Skeletal muscle tissue (tissue), 4 donors: ENCODE measurements around the gene LYPD1. TPM values are rescaled to one million over a fixed set of nuclear protein-coding genes. Genes with fewer than 3 reads are reported as not detected.
A peak's percentile ranks its signal among the peaks of the same experiment; 100 is the strongest.

ENCODE experiments used
- H3K27ac ChIP-seq: one replicate; pipeline ENCODE4 v1.7.0; 2013; ENCODE audit warnings: mild to moderate bottlenecking, low read depth, low read length, inconsistent platforms
- H3K27me3 ChIP-seq, 3 donors: one replicate each; pipeline ENCODE4 v1.7.0; 2013; ENCODE audit warnings: low read length in 3 of 3; ENCODE audit not compliant: control insufficient read depth in 3 of 3, insufficient read depth in 3 of 3
- H3K36me3 ChIP-seq, 3 donors: one replicate each; pipeline ENCODE4 v1.7.0; 2013; ENCODE audit warnings: low read length in 3 of 3; ENCODE audit not compliant: control insufficient read depth in 3 of 3, insufficient read depth in 3 of 3
- H3K4me1 ChIP-seq, 3 donors: one replicate each; pipeline ENCODE4 v1.7.0; 2013; ENCODE audit warnings: low read length in 3 of 3, mild to moderate bottlenecking in 3 of 3; ENCODE audit not compliant: control insufficient read depth in 3 of 3, insufficient read depth in 3 of 3
- H3K4me3 ChIP-seq, 3 donors: one replicate each; pipeline ENCODE4 v1.7.0; 2013; ENCODE audit warnings: low read length in 3 of 3
- H3K9ac ChIP-seq, 3 donors: one replicate each; pipeline ENCODE4 v1.7.0; 2013; ENCODE audit warnings: low read length in 3 of 3, mild to moderate bottlenecking in 3 of 3, moderate library complexity in 2 of 3, low read depth in 1 of 3
- H3K9me3 ChIP-seq, 3 donors: one replicate each; pipeline ENCODE4 v1.7.0; 2013; ENCODE audit warnings: low read length in 3 of 3; ENCODE audit not compliant: control insufficient read depth in 3 of 3
- total RNA-seq: library from RNA; depleted of rRNA; stranded (reverse); fragments of >200 nt; gene quantifications from one replicate; pipeline ENCODE4 v1.2.3, GENCODE V29; 2014
- donor health status: Osteomylitis.

Gene LYPD1
- total RNA-seq, 1 donor from 2014 or later = 4.2 TPM

DNA sequence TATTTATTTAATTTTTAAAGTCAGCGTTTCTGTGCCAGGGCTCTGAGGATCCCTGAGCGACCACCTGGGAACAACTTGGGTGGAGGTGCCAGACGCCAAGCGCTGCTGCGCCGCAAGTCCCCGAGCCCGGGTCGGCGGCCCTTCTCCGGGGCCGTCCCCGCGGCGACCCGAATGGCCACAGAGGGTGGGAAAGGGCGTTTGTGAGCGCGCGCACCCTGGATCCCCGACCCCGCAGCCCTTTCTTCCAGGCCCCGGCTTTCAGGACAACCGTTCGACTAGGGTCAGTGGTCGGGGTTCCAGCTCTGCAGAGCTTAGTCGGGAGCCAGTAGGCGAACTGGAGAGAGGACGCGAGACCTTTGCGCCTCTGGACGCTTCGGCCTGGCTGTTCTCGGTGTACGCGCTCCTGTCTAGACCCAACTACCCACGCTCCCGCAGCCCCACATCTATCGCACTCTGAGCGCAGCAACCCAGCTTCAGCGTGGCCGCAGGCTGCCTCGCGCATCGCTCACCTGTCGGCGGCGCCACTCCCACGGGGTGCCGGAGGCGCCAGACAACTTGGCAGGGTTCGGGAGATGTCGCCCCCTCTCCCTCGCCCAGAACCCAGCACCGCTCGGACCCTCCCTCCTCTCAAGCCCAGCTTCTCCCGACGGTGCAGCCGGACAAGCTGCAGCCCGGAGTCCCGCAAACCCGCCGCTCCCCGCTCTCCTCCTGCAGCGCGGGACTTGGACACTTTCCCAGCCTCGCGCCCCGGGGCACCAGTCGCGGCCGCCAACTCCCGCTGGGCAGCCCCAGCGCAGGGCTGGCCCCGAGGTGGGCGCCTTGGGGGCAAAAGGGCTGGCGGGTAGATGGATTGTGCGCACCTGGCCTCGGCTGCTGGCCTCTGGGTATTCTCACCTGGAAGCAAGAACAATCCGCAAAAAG is 758 bp downstream of the LYPD1 start:
- Histone ChIP-seq H3K4me1 (peaks cover 16 to 21% (median 16%) of the 10 kb centered on the region in 3 donors), H3K27me3 (peaks cover 35 to 41% (median 40%) of the 10 kb centered on the region in 3 donors), H3K9me3 (no peaks in the 10 kb centered on the region), H3K36me3 (no peaks in the 10 kb centered on the region), H3K9ac (no peak overlapping the region), H3K4me3 (peak overlapping the region; percentile 15 to 60 (median 58)), H3K27ac (no peak overlapping the region)

DNA sequence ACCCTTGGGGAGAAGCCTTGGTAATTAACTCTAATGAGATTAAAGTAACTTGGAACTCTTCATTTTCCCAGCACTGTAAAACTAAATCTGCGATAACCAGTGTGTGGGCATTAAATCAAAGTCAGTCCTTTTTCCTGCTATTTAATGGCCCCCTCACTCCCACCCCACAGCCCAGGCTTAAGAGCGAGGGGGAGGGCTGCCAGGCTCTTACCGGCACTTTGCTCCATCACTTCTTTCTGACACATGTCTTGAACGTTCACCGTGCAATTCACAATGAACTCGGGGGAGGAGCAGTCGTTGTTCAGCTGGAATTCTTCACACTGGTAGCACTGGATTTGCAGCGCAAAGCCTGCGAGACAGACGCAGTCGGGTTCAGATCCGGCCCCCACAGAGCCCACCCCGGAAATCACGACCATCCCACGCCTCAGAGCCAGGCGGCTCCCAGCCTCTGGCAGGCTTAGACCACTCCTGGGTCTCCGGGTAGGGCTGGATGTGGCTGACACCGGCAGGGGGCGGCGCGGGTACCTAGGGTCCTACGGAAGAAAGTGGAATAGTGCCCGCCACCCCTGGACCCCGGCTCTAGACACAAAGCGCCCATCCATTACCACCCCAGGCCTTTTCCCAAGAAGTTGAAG is 1.7 kb downstream of the LYPD1 start:
- Histone ChIP-seq H3K27me3 (peaks cover 35 to 41% (median 40%) of the 10 kb centered on the region in 3 donors), H3K36me3 (no peaks in the 10 kb centered on the region), H3K4me3 (no peak overlapping the region), H3K4me1 (peaks cover 16 to 21% (median 16%) of the 10 kb centered on the region in 3 donors), H3K9ac (no peak overlapping the region), H3K9me3 (no peaks in the 10 kb centered on the region), H3K27ac (no peak overlapping the region)

DNA sequence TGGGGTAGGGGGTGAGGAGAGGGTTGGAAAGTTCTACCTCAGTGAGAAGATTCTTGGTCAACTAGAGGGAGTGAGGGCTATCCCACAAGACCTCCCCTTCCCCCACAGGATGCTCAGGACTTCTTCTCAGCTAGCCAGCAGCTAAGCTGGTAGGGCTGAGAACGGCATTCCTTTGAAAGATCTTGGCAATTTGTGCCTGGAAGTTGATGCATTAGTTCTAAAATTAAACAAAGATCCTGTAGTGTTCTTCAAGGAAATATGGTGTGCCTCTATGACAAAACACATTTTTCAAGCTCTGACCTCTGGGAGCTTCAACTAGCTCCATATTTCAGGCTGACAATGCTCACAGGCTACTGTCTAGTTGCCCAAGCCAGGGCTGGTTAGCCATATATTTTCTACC is 2.3 kb downstream of the LYPD1 start:
- no peaks in the 10 kb centered on the region for H3K9me3 ChIP-seq
- H3K4me3 ChIP-seq = no peak overlapping the region
- no peak overlapping the region for H3K9ac ChIP-seq
- peaks cover 16 to 21% (median 16%) of the 10 kb centered on the region in 3 donors for H3K4me1 ChIP-seq
- H3K27me3 ChIP-seq = peaks cover 35 to 41% (median 40%) of the 10 kb centered on the region in 3 donors
- no peak overlapping the region for H3K27ac ChIP-seq
- no peaks in the 10 kb centered on the region for H3K36me3 ChIP-seq

DNA sequence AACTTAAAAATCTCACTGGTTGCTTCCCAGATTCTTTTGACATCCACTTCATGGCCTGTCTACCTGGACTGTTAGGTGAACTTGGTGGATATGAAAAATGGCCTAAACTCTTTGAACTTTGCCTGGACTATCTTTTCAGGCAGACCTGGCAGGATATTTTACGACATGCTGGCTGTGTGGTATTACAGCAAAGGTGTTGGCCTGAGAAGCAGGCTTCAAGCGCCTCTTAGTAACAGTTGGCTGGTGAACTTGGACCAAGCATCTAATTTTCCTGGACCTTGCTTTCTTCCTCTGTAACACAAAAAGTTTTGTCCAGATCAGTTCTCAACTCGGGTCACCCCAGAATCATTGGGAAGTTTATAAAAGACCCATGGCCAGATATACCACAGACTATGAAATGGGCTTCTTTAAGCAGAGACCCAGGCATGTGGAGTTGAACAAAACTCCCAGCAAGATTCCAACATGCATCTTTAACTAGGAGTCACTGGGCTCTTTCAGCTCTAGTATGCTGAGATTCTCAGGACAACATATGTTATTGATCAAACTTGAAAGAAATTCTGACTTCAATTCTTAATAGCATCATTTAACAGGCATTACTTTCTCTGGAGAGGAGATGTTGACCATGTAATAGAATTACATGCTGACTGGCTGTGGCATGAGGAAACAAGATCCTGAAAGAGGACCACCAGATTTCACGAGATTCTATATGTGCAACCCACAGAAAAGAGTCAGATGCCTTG is 4.4 kb downstream of the LYPD1 start:
- H3K36me3 ChIP-seq = no peaks in the 10 kb centered on the region
- H3K4me1 ChIP-seq = peaks cover 10 to 14% (median 11%) of the 10 kb centered on the region in 3 donors
- no peak overlapping the region for H3K27ac ChIP-seq
- H3K9me3 ChIP-seq = no peaks in the 10 kb centered on the region
- H3K4me3 ChIP-seq = no peak overlapping the region
- no peak overlapping the region for H3K9ac ChIP-seq
- H3K27me3 ChIP-seq = peaks cover 26 to 37% (median 33%) of the 10 kb centered on the region in 3 donors

DNA sequence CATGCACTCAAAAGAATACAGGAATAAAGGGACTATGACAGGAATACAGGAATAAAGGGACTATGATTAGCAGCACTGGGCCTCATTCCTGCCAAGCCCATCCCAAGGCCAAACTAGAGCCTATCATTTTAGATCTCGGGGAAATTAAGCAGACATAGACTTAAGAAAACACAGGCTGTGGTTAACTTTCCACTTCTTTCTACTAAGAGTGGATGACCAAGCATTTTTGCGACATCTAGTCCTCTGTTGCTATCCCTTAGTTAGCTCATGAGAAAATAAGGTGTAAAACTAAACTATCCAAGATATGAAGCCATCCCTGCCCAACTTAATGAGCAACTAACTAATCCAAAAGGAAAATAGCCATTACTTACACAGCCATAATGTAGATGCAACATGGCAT is 5.9 kb downstream of the LYPD1 start:
- Histone ChIP-seq H3K27me3 (peaks cover 11 to 22% (median 18%) of the 10 kb centered on the region in 3 donors), H3K4me1 (peaks cover 2 to 3% (median 2%) of the 10 kb centered on the region in 3 donors), H3K36me3 (no peaks in the 10 kb centered on the region), H3K27ac (no peak overlapping the region), H3K4me3 (no peak overlapping the region), H3K9me3 (no peaks in the 10 kb centered on the region), H3K9ac (no peak overlapping the region)

DNA sequence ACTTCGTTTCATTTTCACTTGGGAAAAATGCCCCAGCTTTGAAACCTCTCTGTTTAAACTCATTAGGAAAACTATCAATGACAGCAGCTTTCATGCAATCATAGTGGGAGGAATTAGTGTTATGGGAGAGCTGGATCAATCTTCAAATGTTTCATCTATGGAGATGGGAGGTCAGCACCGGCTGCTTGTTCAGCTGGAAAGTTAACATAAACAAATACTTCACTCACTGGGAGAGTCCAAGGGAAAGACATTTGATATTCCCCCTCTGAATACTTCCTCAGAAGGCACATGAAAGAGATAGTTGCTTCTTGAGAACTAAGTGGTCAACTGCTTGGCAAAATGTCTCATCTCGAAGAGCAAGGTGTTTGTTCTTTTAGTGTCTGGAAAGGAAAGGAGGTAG is 7.3 kb downstream of the LYPD1 start:
- Histone ChIP-seq H3K36me3 (no peaks in the 10 kb centered on the region), H3K9me3 (no peaks in the 10 kb centered on the region), H3K4me1 (no peaks in the 10 kb centered on the region), H3K27ac (no peak overlapping the region), H3K9ac (no peak overlapping the region), H3K27me3 (peaks cover 0 to 11% (median 5%) of the 10 kb centered on the region in 3 donors), H3K4me3 (no peak overlapping the region)

DNA sequence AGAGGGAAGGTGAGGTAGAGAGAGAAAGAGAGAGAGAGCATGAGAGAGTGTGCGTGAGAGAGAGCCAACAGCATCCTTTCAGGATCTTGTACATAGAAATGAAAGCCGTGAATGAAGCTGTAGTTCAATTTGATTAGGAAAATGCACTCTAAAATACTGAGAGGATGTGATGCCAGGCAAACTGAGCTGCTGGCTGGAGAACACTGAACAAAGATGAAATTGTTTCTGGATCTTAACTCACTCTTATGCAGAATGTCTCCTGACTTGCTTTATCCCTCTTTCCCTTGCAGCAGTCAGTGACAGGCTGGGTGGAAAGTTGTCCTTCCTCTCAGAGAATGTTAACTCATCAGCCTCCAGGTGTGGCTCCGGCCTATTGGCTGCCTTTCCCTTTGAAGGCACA is 10.7 kb downstream of the LYPD1 start:
- Histone ChIP-seq H3K27me3 (peaks cover 0 to 5% (median 0%) of the 10 kb centered on the region in 3 donors), H3K27ac (no peak overlapping the region), H3K9me3 (no peaks in the 10 kb centered on the region), H3K9ac (no peak overlapping the region), H3K36me3 (no peaks in the 10 kb centered on the region), H3K4me3 (no peak overlapping the region), H3K4me1 (no peaks in the 10 kb centered on the region)

DNA sequence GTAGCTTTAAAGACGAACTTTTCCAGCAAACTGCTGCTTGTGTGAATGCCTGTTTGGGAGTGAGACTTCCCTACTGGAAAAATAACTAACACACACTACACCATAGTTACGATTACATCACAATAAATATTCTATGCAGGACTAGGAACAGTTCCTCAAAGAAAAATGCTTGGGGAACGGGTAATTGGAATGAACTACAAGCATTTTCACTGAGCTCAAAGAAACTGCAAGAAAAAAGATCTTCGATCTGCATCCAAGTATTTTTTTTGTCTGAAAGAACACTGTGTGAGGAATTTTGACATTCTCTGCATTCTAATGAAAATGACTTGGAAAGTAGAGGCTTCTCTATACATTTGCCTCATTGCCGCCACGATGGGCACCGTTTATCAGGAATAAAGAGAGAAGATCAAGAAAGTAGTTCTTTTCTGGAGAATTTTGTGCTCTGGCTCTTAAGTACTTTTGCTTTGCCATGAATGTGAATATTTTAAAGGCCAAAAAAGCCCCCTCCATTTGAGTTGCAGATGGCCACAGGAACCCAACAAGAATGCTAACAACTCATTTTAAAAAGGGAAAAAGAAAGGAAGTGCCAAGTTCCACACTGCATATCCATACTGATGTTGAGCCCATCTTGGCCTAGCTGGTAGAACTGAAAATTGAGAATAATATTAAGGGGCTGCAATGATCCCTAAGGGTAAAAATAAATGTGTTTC is 13.6 kb downstream of the LYPD1 start:
- Histone ChIP-seq H3K36me3 (no peaks in the 10 kb centered on the region), H3K4me1 (no peaks in the 10 kb centered on the region), H3K4me3 (no peak overlapping the region), H3K9ac (no peak overlapping the region), H3K27ac (no peak overlapping the region), H3K27me3 (peaks cover 0 to 11% (median 2%) of the 10 kb centered on the region in 3 donors), H3K9me3 (no peaks in the 10 kb centered on the region)

DNA sequence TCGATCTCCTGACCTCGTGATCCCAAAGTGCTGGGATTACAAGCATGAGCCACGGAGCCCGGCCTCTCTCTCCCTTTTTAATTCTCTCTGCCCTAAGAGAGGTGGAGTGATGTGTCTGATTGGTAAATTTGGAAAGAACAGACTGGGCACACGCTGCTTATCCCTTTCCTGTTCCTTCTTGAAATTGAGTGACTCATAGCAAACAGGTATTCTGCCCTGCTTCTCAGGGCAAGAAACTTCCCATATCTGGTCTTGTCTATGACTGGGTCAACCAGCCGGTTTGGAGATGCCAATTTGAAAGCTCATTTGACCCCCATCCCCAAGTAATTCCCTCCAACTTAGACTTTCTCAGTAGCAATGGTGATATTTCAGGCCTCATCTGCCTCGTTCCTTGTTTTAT is 15.0 kb downstream of the LYPD1 start:
- no peaks in the 10 kb centered on the region for H3K9me3 ChIP-seq
- H3K36me3 ChIP-seq = no peaks in the 10 kb centered on the region
- H3K27ac ChIP-seq = no peak overlapping the region
- H3K27me3 ChIP-seq = peaks cover 0 to 6% (median 5%) of the 10 kb centered on the region in 3 donors
- H3K4me1 ChIP-seq = no peaks in the 10 kb centered on the region
- H3K9ac ChIP-seq = no peak overlapping the region
- no peak overlapping the region for H3K4me3 ChIP-seq
